Fibroblast of lung (primary cell): ENCODE results near the gene CFAP221. TPM values are rescaled to one million over a fixed set of nuclear protein-coding genes. Genes with fewer than 3 reads are reported as not detected.

Experiments
- DNase-seq, 2 donors: peaks; one replicate each; pipeline versions ENCODE4 v3.0.0 to v3.0.0-alpha.2; 2010; ENCODE audit warnings: low read depth in 2 of 2
- H2AFZ ChIP-seq: 2 replicates; pipeline ENCODE4 v1.5.1; 2012; ENCODE audit warnings: low read length, control low read depth, inconsistent platforms
- H3K27ac ChIP-seq: 2 replicates; pipeline ENCODE4 v1.5.1; 2011; ENCODE audit warnings: low read length, control low read depth; ENCODE audit not compliant: insufficient read depth
- H3K27me3 ChIP-seq: 2 replicates; pipeline ENCODE4 v1.5.1; 2011; ENCODE audit warnings: mild to moderate bottlenecking, low read length; ENCODE audit not compliant: control insufficient read depth, insufficient read depth
- H3K36me3 ChIP-seq: 2 replicates; pipeline ENCODE4 v1.5.1; 2011; ENCODE audit warnings: low read length; ENCODE audit not compliant: control insufficient read depth, insufficient read depth
- H3K4me1 ChIP-seq: 2 replicates; pipeline ENCODE4 v1.5.1; 2011; ENCODE audit warnings: low read length; ENCODE audit not compliant: control insufficient read depth, insufficient read depth; ENCODE audit errors: extremely low read depth
- H3K4me2 ChIP-seq: 2 replicates; pipeline ENCODE4 v1.5.1; 2011; ENCODE audit warnings: low read length, control low read depth; ENCODE audit not compliant: insufficient read depth; ENCODE audit errors: extremely low read depth
- H3K4me3 ChIP-seq, 4 experiments: fragments of 200-600 bp in 1 of 4; sonication (generic) in 1 of 4; replicated peaks in 1 of 4; 2 replicates each; pipeline ENCODE4 v1.5.1; 2011 to 2016; ENCODE audit warnings: low read length in 4 of 4, low read depth in 3 of 4, mild to moderate bottlenecking in 3 of 4, control low read depth in 2 of 4, inconsistent platforms in 1 of 4, mixed read lengths in 1 of 4; ENCODE audit not compliant: insufficient read depth in 1 of 4; ENCODE audit errors: control extremely low read depth in 1 of 4
- H3K79me2 ChIP-seq: 2 replicates; pipeline ENCODE4 v1.5.1; 2012; ENCODE audit warnings: mild to moderate bottlenecking, low read length, inconsistent platforms; ENCODE audit not compliant: control insufficient read depth, insufficient read depth
- H3K9ac ChIP-seq: 2 replicates; pipeline ENCODE4 v1.5.1; 2011; ENCODE audit warnings: mild to moderate bottlenecking, low read length, control low read depth; ENCODE audit not compliant: insufficient read depth
- H3K9me3 ChIP-seq: 2 replicates; pipeline ENCODE4 v1.5.1; 2012; ENCODE audit warnings: low read depth, low read length; ENCODE audit not compliant: control insufficient read depth, insufficient read depth
- H4K20me1 ChIP-seq: 2 replicates; pipeline ENCODE4 v1.5.1; 2011; ENCODE audit warnings: low read length; ENCODE audit not compliant: control insufficient read depth, insufficient read depth; ENCODE audit errors: extremely low read depth
- EZH2 ChIP-seq: IDR thresholded peaks from 2 replicates; pipeline ENCODE4 v1.5.1; 2012; ENCODE audit warnings: low read length, control low read depth, mild to moderate bottlenecking; ENCODE audit errors: missing control alignments
- polyA plus RNA-seq, 2 donors: library from polyadenylated mRNA; depleted of rRNA in 1 of 2; stranded (reverse) in 1 of 2; unstranded in 1 of 2; fragments of >200 nt; gene quantifications; 2 replicates each; pipeline ENCODE4 v1.2.1, GENCODE V29; 2011 to 2012; ENCODE audit warnings: missing spikeins in 1 of 2
- total RNA-seq: library from RNA; depleted of rRNA; stranded (reverse); fragments of >200 nt; gene quantifications from 2 replicates; pipeline ENCODE4 v1.2.1, GENCODE V29; 2014
- TF ChIP-seq, protein P1 (sequence below), 2 donors: IDR thresholded peaks in 1 of 2; conservative IDR thresholded peaks in 1 of 2; 1 replicate in 1 of 2; 2 replicates in 1 of 2; pipeline ENCODE4 v1.5.1; 2011 to 2012; ENCODE audit warnings: low read length in 2 of 2, control low read depth in 1 of 2, inconsistent platforms in 1 of 2, low read depth in 1 of 2, mild to moderate bottlenecking in 1 of 2

The CFAP221 gene
- total and polyA plus RNA-seq, 2 donors (not counting 1 experiment from before 2014, with no cell fraction given): 0.07 TPM; not detected in 1

DNA sequence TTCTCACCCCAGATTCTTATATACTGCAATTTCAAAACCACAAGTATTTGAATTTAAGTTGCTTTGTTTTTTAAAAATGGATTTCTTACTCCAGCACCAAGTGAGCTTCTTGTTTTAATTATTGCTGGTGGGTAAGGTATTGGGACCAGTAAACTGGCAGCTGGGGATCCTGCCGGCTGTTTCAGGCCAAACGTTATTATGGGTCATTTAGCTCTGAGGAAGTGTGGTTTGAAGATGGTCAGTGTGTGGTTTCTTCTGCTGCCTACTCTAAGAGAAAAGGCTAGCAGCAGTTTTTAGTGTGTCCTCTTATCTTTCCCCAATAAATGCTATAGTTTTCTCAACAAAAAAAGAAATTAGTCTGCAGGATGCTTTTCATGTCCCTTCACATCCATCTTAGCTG lies 30.6 kb downstream of the CFAP221 start:
- no peaks in the 10 kb centered on the region for H3K36me3 ChIP-seq
- H3K9me3 ChIP-seq: no peaks in the 10 kb centered on the region
- no peaks in the 10 kb centered on the region for H4K20me1 ChIP-seq
- H3K27me3 ChIP-seq: no peaks in the 10 kb centered on the region
- TF ChIP-seq, protein P1, sequence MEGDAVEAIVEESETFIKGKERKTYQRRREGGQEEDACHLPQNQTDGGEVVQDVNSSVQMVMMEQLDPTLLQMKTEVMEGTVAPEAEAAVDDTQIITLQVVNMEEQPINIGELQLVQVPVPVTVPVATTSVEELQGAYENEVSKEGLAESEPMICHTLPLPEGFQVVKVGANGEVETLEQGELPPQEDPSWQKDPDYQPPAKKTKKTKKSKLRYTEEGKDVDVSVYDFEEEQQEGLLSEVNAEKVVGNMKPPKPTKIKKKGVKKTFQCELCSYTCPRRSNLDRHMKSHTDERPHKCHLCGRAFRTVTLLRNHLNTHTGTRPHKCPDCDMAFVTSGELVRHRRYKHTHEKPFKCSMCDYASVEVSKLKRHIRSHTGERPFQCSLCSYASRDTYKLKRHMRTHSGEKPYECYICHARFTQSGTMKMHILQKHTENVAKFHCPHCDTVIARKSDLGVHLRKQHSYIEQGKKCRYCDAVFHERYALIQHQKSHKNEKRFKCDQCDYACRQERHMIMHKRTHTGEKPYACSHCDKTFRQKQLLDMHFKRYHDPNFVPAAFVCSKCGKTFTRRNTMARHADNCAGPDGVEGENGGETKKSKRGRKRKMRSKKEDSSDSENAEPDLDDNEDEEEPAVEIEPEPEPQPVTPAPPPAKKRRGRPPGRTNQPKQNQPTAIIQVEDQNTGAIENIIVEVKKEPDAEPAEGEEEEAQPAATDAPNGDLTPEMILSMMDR (conservative IDR thresholded peaks at IDR 0.05 in 1 of 2, IDR thresholded peaks at IDR 0.05 in 1 of 2; ENCODE audit: low read depth in 1 of 2, low read length in 2 of 2): no peak
- TF ChIP-seq EZH2: no peak
- no peak overlapping the region for H2AFZ ChIP-seq
- no peak overlapping the region for H3K4me3 ChIP-seq
- H3K4me2 ChIP-seq: no peak overlapping the region
- no peaks in the 10 kb centered on the region for H3K4me1 ChIP-seq
- no peaks in the 10 kb centered on the region for H3K79me2 ChIP-seq
- H3K27ac ChIP-seq: no peak overlapping the region
- DNase-seq: peak in 1 of 2 donors; percentile 4
- H3K9ac ChIP-seq: no peak overlapping the region

DNA sequence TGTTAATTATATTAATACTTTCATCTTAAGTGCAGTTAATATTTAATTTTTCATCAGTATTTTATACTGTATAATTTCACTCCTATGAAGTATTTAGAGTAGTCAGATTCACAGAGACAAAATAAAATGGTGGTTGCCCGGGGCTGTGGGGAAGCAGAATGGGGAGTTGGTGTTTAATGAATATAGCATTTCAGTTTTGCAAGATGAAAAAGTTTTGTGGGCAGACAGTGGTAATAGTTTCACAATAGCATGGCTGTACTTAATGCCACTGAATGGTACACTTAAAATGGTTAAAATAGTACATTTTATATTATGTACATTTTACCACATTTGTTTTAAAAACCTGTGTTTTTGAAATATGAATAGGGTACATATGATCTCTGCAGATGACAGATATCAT lies 31.2 kb downstream of the CFAP221 start:
- H3K36me3 ChIP-seq: no peaks in the 10 kb centered on the region
- no peak for TF ChIP-seq EZH2
- TF ChIP-seq, protein P1 (conservative IDR thresholded peaks at IDR 0.05 in 1 of 2, IDR thresholded peaks at IDR 0.05 in 1 of 2; ENCODE audit: low read depth in 1 of 2, low read length in 2 of 2): no peak

DNA sequence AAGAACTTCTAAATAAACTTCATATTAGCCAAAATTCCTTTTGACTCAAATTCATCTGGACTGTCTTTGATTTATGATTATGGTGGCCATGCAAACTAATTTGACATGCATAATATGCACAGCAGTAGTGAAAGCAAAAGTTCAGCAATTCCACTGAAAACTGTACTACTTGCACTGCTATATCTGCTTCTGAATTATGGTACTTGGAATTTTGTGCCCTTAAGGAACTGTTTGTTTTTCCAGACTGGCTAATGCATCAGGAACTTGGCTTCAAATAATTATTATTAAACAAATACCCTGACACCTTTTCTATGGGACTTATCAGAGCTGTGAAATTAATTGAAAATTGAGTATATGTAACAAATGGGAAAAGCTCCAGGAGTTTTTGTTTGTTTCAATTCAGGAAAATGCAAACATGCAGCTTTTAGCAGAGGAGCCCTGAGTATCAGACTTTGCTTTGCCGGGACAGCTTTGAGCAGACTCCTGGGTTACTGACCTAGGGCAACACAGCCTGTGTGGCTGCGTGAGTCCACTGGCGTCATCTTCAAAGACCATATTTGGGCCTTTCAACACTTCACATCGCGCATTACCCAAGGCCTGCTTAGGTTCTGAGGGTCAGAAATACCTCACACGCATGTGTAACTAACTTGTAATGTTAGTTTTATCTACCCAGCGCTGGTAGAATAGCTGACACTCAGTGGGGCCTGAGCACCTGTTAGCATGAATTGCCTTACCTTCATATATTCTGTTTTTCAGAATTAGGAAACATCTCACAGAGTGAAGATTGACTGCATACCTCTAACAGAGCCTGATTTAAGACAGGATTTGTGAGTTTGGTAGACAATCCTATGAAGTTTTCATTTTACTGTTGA lies 35.4 kb downstream of the CFAP221 start:
- Histone ChIP-seq H3K9me3 (no peaks in the 10 kb centered on the region), H3K27me3 (no peaks in the 10 kb centered on the region), H3K27ac (no peak overlapping the region), H3K4me1 (no peaks in the 10 kb centered on the region), H3K4me2 (no peak overlapping the region), H3K79me2 (no peaks in the 10 kb centered on the region), H4K20me1 (no peaks in the 10 kb centered on the region), H3K4me3 (no peak overlapping the region), H3K36me3 (no peaks in the 10 kb centered on the region), H3K9ac (no peak overlapping the region), H2AFZ (no peak overlapping the region)
- no peak for DNase-seq
- TF ChIP-seq, protein P1 (conservative IDR thresholded peaks at IDR 0.05 in 1 of 2, IDR thresholded peaks at IDR 0.05 in 1 of 2; ENCODE audit: low read depth in 1 of 2, low read length in 2 of 2): no peak
- no peak for TF ChIP-seq EZH2

More for the DNA sequence above, 31.2 kb downstream of the CFAP221 start:
- H4K20me1 ChIP-seq: no peaks in the 10 kb centered on the region
- no peaks in the 10 kb centered on the region for H3K9me3 ChIP-seq
- no peak for DNase-seq
- no peak overlapping the region for H3K4me3 ChIP-seq
- no peak overlapping the region for H3K27ac ChIP-seq
- no peak overlapping the region for H3K9ac ChIP-seq
- H3K4me1 ChIP-seq: no peaks in the 10 kb centered on the region
- H2AFZ ChIP-seq: no peak overlapping the region
- no peaks in the 10 kb centered on the region for H3K27me3 ChIP-seq
- H3K79me2 ChIP-seq: no peaks in the 10 kb centered on the region
- H3K4me2 ChIP-seq: no peak overlapping the region
